Loucy (cell line): ENCODE results near the gene RAD51B.

ENCODE experiments used
- CTCF ChIP-seq: fragments of 200-600 bp; sonication (generic); conservative IDR thresholded peaks from 2 replicates; pipeline ENCODE4 v1.5.1; 2014; ENCODE audit warnings: mild to moderate bottlenecking, antibody characterized with exemption, low read length
- EZH2phosphoT487 ChIP-seq: fragments of 200-600 bp; IDR thresholded peaks from 2 replicates; pipeline ENCODE4 v1.6.1; 2018; ENCODE audit warnings: antibody characterized with exemption, mild to moderate bottlenecking, moderate library complexity, borderline replicate concordance

DNA sequence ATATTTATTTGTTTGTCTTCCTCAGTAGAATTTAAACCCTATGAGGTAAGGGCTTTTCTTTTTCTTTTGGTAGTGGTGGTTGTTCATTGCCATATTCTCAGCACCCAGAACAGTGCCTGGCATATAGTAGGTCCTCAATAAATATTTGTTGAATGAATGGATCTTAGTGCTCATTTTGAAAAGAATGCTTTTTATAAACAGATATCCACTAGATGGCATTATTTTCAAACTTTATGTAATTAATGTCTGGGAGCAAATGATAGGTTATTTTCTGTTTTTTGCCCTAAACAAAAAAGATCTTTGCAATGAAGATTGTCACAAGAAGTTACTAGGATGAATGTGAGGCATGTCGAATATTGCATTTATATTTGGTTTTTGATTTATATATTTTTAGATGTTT is 64.1 kb downstream of the RAD51B start:
- peak; percentile 49 for TF ChIP-seq CTCF
- no peak for TF ChIP-seq EZH2phosphoT487
